Caco-2 (cell line): ENCODE measurements around the gene DTD2. TPM values are rescaled to one million over a fixed set of nuclear protein-coding genes. Genes with fewer than 3 reads are reported as not detected.

Experiments used
- BruUV-seq: library from RNA; stranded (reverse); fragments of 400-500 nt; replicated peaks from 2 replicates; lab custom pipeline; 2021; lab: Mats Ljungman, UMichigan
- CTCF ChIA-PET: fragments of 300-600 bp; sonication (Branson Sonifier 250); formaldehyde crosslinking; loops from one replicate; lab custom pipeline; 2022; ENCODE audit warnings: antibody characterized with exemption; lab: Charles Lee
- POLR2A ChIA-PET: fragments of 300-600 bp; sonication (Branson Sonifier 250); formaldehyde crosslinking; loops from one replicate; lab custom pipeline; 2022; ENCODE audit warnings: antibody characterized with exemption; lab: Charles Lee
- DNase-seq, 2 experiments: peaks; one replicate each; pipeline versions ENCODE4 v3.0.0 to v3.0.0-alpha.2; 2020 to 2022
- H3K27me3 ChIP-seq: replicated peaks from 2 replicates; pipeline ENCODE4 v1.6.0; 2011; ENCODE audit warnings: low read length; ENCODE audit not compliant: control insufficient read depth, insufficient read depth
- H3K36me3 ChIP-seq: 2 replicates; pipeline ENCODE4 v1.5.1; 2011; ENCODE audit warnings: low read length; ENCODE audit not compliant: control insufficient read depth, insufficient read depth
- H3K4me1 ChIP-seq: fragments of 250-450 bp; sonication (Bioruptor Pico); 2 replicates; pipeline ENCODE4 v1.5.1; 2020; ENCODE audit warnings: mild to moderate bottlenecking
- H3K4me3 ChIP-seq: 2 replicates; pipeline ENCODE4 v1.5.1; 2011; ENCODE audit warnings: low read depth, mild to moderate bottlenecking, control low read depth, low read length
- H3K9me3 ChIP-seq: fragments of 250-450 bp; sonication (Bioruptor Pico); 2 replicates; pipeline ENCODE4 v1.5.1; 2020; ENCODE audit warnings: mild to moderate bottlenecking, moderate library complexity
- H3K27ac Mint-ChIP-seq: one replicate; pipeline ENCODE4 v1.8.0; 2022; ENCODE audit warnings: mixed read lengths; ENCODE audit not compliant: unreplicated experiment
- H3K27me3 Mint-ChIP-seq: one replicate; pipeline ENCODE4 v1.8.0; 2022; ENCODE audit warnings: mixed read lengths; ENCODE audit not compliant: insufficient read depth, unreplicated experiment
- H3K36me3 Mint-ChIP-seq: one replicate; pipeline ENCODE4 v1.8.0; 2022; ENCODE audit warnings: mild to moderate bottlenecking, mixed read lengths; ENCODE audit not compliant: insufficient read depth, unreplicated experiment
- H3K4me1 Mint-ChIP-seq: one replicate; pipeline ENCODE4 v1.8.0; 2022; ENCODE audit warnings: low read depth, mixed read lengths; ENCODE audit not compliant: unreplicated experiment
- H3K4me3 Mint-ChIP-seq: one replicate; pipeline ENCODE4 v1.8.0; 2022; ENCODE audit warnings: mild to moderate bottlenecking, moderate library complexity, mixed read lengths; ENCODE audit not compliant: unreplicated experiment
- H3K9me3 Mint-ChIP-seq: one replicate; pipeline ENCODE4 v1.8.0; 2022; ENCODE audit warnings: mixed read lengths; ENCODE audit not compliant: unreplicated experiment
- intact Hi-C: fragments of 100-400 bp; cut with micrococcal nuclease; formaldehyde crosslinking; loops from one replicate; pipeline ENCODE4 v1.10.0; 2022; ENCODE audit not compliant: unreplicated experiment
- total RNA-seq: library from RNA; stranded (reverse); gene quantifications from 2 replicates; pipeline ENCODE4 v1.2.3, GENCODE V29; 2022
- TF ChIP-seq, protein P1 (sequence below), 2 experiments: fragments of 200-600 bp in 1 of 2; IDR thresholded peaks; 1 replicate in 1 of 2; 2 replicates in 1 of 2; pipeline versions ENCODE4 v1.5.1 to v1.8.0; 2011 to 2022; ENCODE audit warnings: antibody characterized with exemption in 1 of 2, control low read depth in 1 of 2, inconsistent platforms in 1 of 2, low read depth in 1 of 2, low read length in 1 of 2, mild to moderate bottlenecking in 1 of 2, moderate library complexity in 1 of 2; ENCODE audit not compliant: insufficient read depth in 1 of 2, severe bottlenecking in 1 of 2, unreplicated experiment in 1 of 2

DTD2 gene
- total RNA-seq, 1 experiment from 2014 or later: 20.0 TPM

DNA sequence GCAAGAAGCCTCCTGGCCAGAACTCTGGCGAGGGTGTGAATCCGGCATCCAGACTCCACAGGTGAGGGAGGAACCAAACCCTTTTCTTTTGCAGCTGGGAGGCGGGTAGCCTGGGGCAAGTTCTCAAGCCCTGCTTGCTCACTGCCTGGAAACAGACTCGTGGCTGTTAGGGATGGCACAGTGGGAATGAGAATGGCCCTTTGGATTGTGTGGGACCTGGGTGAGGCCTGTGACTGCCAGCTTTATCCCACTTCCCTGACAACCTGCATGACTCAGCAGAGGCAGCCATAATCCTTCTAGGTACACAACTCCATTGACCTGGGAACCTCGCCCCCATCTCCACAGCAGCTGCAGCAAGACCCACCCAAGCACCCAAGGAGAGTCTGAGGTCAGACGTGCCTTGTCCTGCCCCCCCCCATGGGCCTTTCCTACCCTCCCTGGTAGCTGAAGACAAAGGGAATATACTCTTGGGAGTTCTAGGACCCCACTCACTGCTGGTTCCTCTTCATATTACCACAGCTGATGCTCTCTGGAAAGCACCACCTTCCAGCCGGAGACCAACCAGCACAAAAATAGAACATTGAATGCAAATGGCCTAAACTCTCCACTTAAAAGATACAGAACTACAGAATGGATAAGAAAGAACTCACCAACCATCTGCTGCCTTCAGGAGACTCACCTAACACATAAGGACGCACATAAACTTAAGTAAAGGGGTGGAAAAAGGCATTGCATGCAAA, 35.6 kb upstream of the DTD2 start:
- intact Hi-C loops: no loop called here
- no peaks in the 10 kb centered on the region for H3K9me3 Mint-ChIP-seq
- peaks cover 9% of the 10 kb centered on the region for H3K4me1 Mint-ChIP-seq
- Histone ChIP-seq H3K4me1 (no peaks in the 10 kb centered on the region; the same call in 1 of the 2 replicates), H3K36me3 (no peaks in the 10 kb centered on the region), H3K27me3 (no peaks in the 10 kb centered on the region), H3K4me3 (no peak overlapping the region), H3K9me3 (no peaks in the 10 kb centered on the region)
- ChIA-PET CTCF (no interaction called here), POLR2A (no interaction called here)
- no peak overlapping the region for H3K27ac Mint-ChIP-seq
- no TSS peak for BruUV-seq
- DNase-seq: no peak
- H3K27me3 Mint-ChIP-seq: peaks cover 6% of the 10 kb centered on the region
- no peak overlapping the region for H3K4me3 Mint-ChIP-seq
- TF ChIP-seq, protein P1, sequence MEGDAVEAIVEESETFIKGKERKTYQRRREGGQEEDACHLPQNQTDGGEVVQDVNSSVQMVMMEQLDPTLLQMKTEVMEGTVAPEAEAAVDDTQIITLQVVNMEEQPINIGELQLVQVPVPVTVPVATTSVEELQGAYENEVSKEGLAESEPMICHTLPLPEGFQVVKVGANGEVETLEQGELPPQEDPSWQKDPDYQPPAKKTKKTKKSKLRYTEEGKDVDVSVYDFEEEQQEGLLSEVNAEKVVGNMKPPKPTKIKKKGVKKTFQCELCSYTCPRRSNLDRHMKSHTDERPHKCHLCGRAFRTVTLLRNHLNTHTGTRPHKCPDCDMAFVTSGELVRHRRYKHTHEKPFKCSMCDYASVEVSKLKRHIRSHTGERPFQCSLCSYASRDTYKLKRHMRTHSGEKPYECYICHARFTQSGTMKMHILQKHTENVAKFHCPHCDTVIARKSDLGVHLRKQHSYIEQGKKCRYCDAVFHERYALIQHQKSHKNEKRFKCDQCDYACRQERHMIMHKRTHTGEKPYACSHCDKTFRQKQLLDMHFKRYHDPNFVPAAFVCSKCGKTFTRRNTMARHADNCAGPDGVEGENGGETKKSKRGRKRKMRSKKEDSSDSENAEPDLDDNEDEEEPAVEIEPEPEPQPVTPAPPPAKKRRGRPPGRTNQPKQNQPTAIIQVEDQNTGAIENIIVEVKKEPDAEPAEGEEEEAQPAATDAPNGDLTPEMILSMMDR (IDR thresholded peaks at IDR 0.05; ENCODE audit: insufficient read depth in 1 of 2, low read depth in 1 of 2, low read length in 1 of 2, severe bottlenecking in 1 of 2, unreplicated experiment in 1 of 2): no peak
- no peaks in the 10 kb centered on the region for H3K36me3 Mint-ChIP-seq

- no TSS peak for BruUV-seq
- ChIA-PET POLR2A (no interaction called here), CTCF (no interaction called here)
- no peak overlapping the region for H3K4me3 Mint-ChIP-seq
- no peak overlapping the region for H3K27ac Mint-ChIP-seq
- DNase-seq: no peak
- Histone ChIP-seq H3K4me3 (no peak overlapping the region), H3K9me3 (no peaks in the 10 kb centered on the region), H3K36me3 (no peaks in the 10 kb centered on the region), H3K4me1 (no peaks in the 10 kb centered on the region; the same call in 1 of the 2 replicates), H3K27me3 (no peaks in the 10 kb centered on the region)
- peaks cover 9% of the 10 kb centered on the region for H3K4me1 Mint-ChIP-seq
- H3K27me3 Mint-ChIP-seq: no peaks in the 10 kb centered on the region
- H3K36me3 Mint-ChIP-seq: no peaks in the 10 kb centered on the region
- TF ChIP-seq, protein P1 (IDR thresholded peaks at IDR 0.05; ENCODE audit: insufficient read depth in 1 of 2, low read depth in 1 of 2, low read length in 1 of 2, severe bottlenecking in 1 of 2, unreplicated experiment in 1 of 2): no peak
- intact Hi-C loops: no loop called here
- no peaks in the 10 kb centered on the region for H3K9me3 Mint-ChIP-seq
Measured at GRCh38 chr14:31489691-31490090, 32.4 kb upstream of the DTD2 start.

GRCh38 chr14:31487886-31488285, 30.6 kb upstream of the DTD2 start, which contains the start of gene GPR33:
TSS of gene GPR33 (minus strand) at chr14:31488039. CDS start at chr14:31483965, 4,074 bp downstream.
- ChIA-PET CTCF (no interaction called here), POLR2A (no interaction called here)
- Mint-ChIP-seq H3K4me3 (no peak within 1 kb of the TSS), H3K36me3 (peaks cover 5% of the 10 kb centered on the region), H3K9me3 (no peaks in the 10 kb centered on the region), H3K27ac (no peak within 1 kb of the TSS), H3K4me1 (peaks cover 9% of the 10 kb centered on the region), H3K27me3 (no peaks in the 10 kb centered on the region)
- no peaks in the 10 kb centered on the region for H3K9me3 ChIP-seq
- H3K4me1 ChIP-seq: no peaks in the 10 kb centered on the region; the same call in 1 of the 2 replicates
- DNase-seq: no peak
- BruUV-seq: no TSS peak
- H3K36me3 ChIP-seq: no peaks in the 10 kb centered on the region
- no peaks in the 10 kb centered on the region for H3K27me3 ChIP-seq
- H3K4me3 ChIP-seq: no peak within 1 kb of the TSS
- intact Hi-C loops: no loop called here
- TF ChIP-seq, protein P1 (IDR thresholded peaks at IDR 0.05; ENCODE audit: insufficient read depth in 1 of 2, low read depth in 1 of 2, low read length in 1 of 2, severe bottlenecking in 1 of 2, unreplicated experiment in 1 of 2): no peak
